Stimulated activated CD4-positive, alpha-beta T cell treated with anti-CD3 and anti-CD28 coated beads, Interleukin-1b, Interleukin-23, amount 100 ng/mL, for 24 hours (primary cell): Measurements from ENCODE around the gene ACRBP.
"Not testable (repeated sequence)": the region's sequence is repeated elsewhere in the genome, so short reads cannot be mapped to it uniquely, and the experiment has no call there.

Source experiments
- DNase-seq, 4 experiments: peaks; one replicate each; pipeline ENCODE4 v3.0.0-alpha.2; 2020; ENCODE audit warnings: low read depth in 4 of 4, low spot score in 1 of 4

Gene ACRBP

GRCh38 chr12:6618483-6619225 is 28.6 kb downstream of the ACRBP start:
- no peak for DNase-seq

- no peak for DNase-seq
Measured at GRCh38 chr12:6615802-6616201, 31.4 kb downstream of the ACRBP start.

GRCh38 chr12:6614513-6615172 is 32.6 kb downstream of the ACRBP start:
- no peak for DNase-seq

- DNase-seq, result no peak
Measured at GRCh38 chr12:6613776-6614512, 33.3 kb downstream of the ACRBP start.

- no peak for DNase-seq
Measured at GRCh38 chr12:6613015-6613775, 34.0 kb downstream of the ACRBP start.

GRCh38 chr12:6612652-6613014 is 34.6 kb downstream of the ACRBP start:
- DNase-seq, result no peak

- no peak for DNase-seq
Measured at GRCh38 chr12:6612247-6612646, 35.0 kb downstream of the ACRBP start.

GRCh38 chr12:6608592-6609281 is 38.5 kb downstream of the ACRBP start:
- no peak for DNase-seq

GRCh38 chr12:6607751-6608591 is 39.3 kb downstream of the ACRBP start:
- DNase-seq, result no peak

- peak in 2 of 4 experiments; percentile 44 to 62 for DNase-seq
Measured at GRCh38 chr12:6606331-6607131, 40.7 kb downstream of the ACRBP start.

GRCh38 chr12:6605421-6606330 is 41.6 kb downstream of the ACRBP start:
- no peak for DNase-seq

- no peak for DNase-seq
Measured at GRCh38 chr12:6604259-6605029, 42.8 kb downstream of the ACRBP start.

- no peak for DNase-seq
Measured at GRCh38 chr12:6603095-6603567, 44.1 kb downstream of the ACRBP start.

- DNase-seq, result no peak
Measured at GRCh38 chr12:6602526-6602925, 44.7 kb downstream of the ACRBP start.

GRCh38 chr12:6595673-6596072 is 51.6 kb downstream of the ACRBP start:
- not testable (repeated sequence) for DNase-seq

GRCh38 chr12:6592087-6592486 is 55.1 kb downstream of the ACRBP start:
- no peak for DNase-seq
